Lower lobe of right lung (tissue), 2 donors: ENCODE measurements around the gene DIS3L2. TPM values are rescaled to one million over a fixed set of nuclear protein-coding genes. Genes with fewer than 3 reads are reported as not detected.

Source experiments
- ATAC-seq, 2 donors: fragments of 200-7000 bp; cut with Tn5 transposase; one replicate each; pipeline ENCODE4 v1.9.1; 2020 to 2022; ENCODE audit warnings: mild to moderate bottlenecking in 2 of 2, moderate library complexity in 2 of 2
- DNase-seq: peaks from one replicate; pipeline ENCODE4 v3.0.0-alpha.2; 2020
- H3K27ac ChIP-seq: fragments of 200-600 bp; one replicate; pipeline ENCODE4 v1.8.0; 2022
- H3K27me3 ChIP-seq: fragments of 200-600 bp; one replicate; pipeline ENCODE4 v1.8.0; 2022; ENCODE audit warnings: low read depth
- H3K36me3 ChIP-seq: fragments of 200-600 bp; one replicate; pipeline ENCODE4 v1.8.0; 2022; ENCODE audit warnings: mild to moderate bottlenecking
- H3K4me1 ChIP-seq: fragments of 200-600 bp; one replicate; pipeline ENCODE4 v1.8.0; 2022
- H3K4me3 ChIP-seq: fragments of 200-600 bp; one replicate; pipeline ENCODE4 v1.8.0; 2022; ENCODE audit warnings: mild to moderate bottlenecking
- H3K9me3 ChIP-seq: fragments of 200-600 bp; one replicate; pipeline ENCODE4 v1.8.0; 2022
- intact Hi-C: fragments of 100-400 bp; cut with DNase I; formaldehyde crosslinking; loops from one replicate; pipeline ENCODE4 v1.11.0; 2022
- total RNA-seq: library from RNA; stranded (reverse); fragmentation: NEBNext Ultra II Directional; extraction: Animal tissue kit (Norgen Biotek cat#: 25700); gene quantifications from one replicate; pipeline ENCODE4 v1.2.1, GENCODE V29; 2021
- TF ChIP-seq, protein P1 (sequence below): fragments of 200-600 bp; IDR thresholded peaks from one replicate; pipeline ENCODE4 v1.8.0; 2022; ENCODE audit warnings: antibody characterized with exemption, mild to moderate bottlenecking
- donor health status: DM: no; HTN: yes; CAD: no; lungs with severe emphysema.

The DIS3L2 gene
- total RNA-seq, 1 donor from 2014 or later, result 34.4 TPM

DNA sequence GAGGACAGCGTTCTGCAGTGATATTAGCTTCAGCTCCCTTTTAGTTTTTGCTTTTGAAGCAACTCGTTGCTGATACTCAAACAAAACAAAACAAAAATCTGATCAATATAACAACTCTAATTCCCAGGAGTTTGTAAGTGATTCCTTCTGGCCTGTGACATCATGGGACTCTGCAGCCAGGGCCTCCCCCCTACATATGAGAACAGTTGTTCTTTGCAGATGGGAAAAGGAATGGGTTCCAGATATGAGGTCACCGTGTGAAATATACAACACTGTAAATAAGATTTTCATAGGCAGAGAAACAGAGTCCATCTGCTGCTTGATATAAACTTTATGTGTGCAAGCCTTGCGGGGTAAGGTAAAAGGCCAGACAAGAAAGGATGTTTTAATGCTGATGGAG lies 56.7 kb downstream of the DIS3L2 start:
- no peaks in the 10 kb centered on the region for H3K9me3 ChIP-seq
- DNase-seq (no peak), ATAC-seq (no peak)
- H3K36me3 ChIP-seq, result peaks cover 41% of the 10 kb centered on the region
- H3K27ac ChIP-seq, result no peak overlapping the region
- no peak overlapping the region for H3K4me3 ChIP-seq
- H3K27me3 ChIP-seq, result no peaks in the 10 kb centered on the region
- TF ChIP-seq, protein P1, sequence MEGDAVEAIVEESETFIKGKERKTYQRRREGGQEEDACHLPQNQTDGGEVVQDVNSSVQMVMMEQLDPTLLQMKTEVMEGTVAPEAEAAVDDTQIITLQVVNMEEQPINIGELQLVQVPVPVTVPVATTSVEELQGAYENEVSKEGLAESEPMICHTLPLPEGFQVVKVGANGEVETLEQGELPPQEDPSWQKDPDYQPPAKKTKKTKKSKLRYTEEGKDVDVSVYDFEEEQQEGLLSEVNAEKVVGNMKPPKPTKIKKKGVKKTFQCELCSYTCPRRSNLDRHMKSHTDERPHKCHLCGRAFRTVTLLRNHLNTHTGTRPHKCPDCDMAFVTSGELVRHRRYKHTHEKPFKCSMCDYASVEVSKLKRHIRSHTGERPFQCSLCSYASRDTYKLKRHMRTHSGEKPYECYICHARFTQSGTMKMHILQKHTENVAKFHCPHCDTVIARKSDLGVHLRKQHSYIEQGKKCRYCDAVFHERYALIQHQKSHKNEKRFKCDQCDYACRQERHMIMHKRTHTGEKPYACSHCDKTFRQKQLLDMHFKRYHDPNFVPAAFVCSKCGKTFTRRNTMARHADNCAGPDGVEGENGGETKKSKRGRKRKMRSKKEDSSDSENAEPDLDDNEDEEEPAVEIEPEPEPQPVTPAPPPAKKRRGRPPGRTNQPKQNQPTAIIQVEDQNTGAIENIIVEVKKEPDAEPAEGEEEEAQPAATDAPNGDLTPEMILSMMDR, result no peak
- peaks cover 7% of the 10 kb centered on the region for H3K4me1 ChIP-seq
- intact Hi-C loops, result no loop called here

- ATAC-seq (no peak), DNase-seq (no peak)
- Histone ChIP-seq H3K27me3 (no peaks in the 10 kb centered on the region), H3K36me3 (peaks cover 53% of the 10 kb centered on the region), H3K4me3 (no peak overlapping the region), H3K4me1 (no peaks in the 10 kb centered on the region), H3K9me3 (no peaks in the 10 kb centered on the region), H3K27ac (no peak overlapping the region)
- intact Hi-C loops, result no loop called here
- TF ChIP-seq, protein P1, result no peak
These were observed 61.2 kb downstream of the DIS3L2 start for GRCh38 chr2:232022718-232023117.

GRCh38 chr2:232023426-232023825 lies 61.9 kb downstream of the DIS3L2 start:
- Histone ChIP-seq H3K36me3 (peaks cover 48% of the 10 kb centered on the region), H3K4me3 (no peak overlapping the region), H3K27me3 (no peaks in the 10 kb centered on the region), H3K4me1 (no peaks in the 10 kb centered on the region), H3K9me3 (no peaks in the 10 kb centered on the region), H3K27ac (no peak overlapping the region)
- intact Hi-C loops, result no loop called here
- TF ChIP-seq, protein P1, result no peak
- no peak for DNase-seq
- ATAC-seq, result no peak

DNA sequence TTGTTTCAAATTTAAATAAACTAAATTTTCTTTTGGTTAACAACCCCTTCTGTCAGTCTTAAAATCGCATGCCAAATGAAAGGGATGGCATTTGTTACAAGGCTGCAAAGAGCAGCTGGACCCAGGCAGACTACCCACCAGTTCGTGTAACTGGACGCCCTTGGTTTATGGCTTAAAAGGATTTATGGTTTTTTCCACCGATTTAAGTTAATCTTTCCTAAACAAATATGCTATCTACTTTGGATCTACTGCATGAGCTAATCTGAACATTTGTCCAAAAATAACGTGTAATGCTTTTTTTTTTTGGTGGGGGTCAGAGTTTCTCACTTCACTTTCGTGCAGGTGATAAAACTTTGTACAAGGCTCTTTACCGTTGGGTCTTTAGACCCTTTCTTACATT lies 62.9 kb downstream of the DIS3L2 start:
- Histone ChIP-seq H3K27ac (no peak overlapping the region), H3K4me3 (no peak overlapping the region), H3K27me3 (no peaks in the 10 kb centered on the region), H3K36me3 (peaks cover 47% of the 10 kb centered on the region), H3K4me1 (no peaks in the 10 kb centered on the region), H3K9me3 (no peaks in the 10 kb centered on the region)
- DNase-seq, result no peak
- intact Hi-C loops, result no loop called here
- no peak for ATAC-seq
- TF ChIP-seq, protein P1, result no peak

GRCh38 chr2:232026910-232027309 lies 65.4 kb downstream of the DIS3L2 start:
- intact Hi-C loops, result no loop called here
- H3K36me3 ChIP-seq, result peaks cover 59% of the 10 kb centered on the region

More at GRCh38 chr2:232026910-232027309, 65.4 kb downstream of the DIS3L2 start:
- no peak for DNase-seq
- TF ChIP-seq, protein P1, result no peak
- H3K27ac ChIP-seq, result no peak overlapping the region
- H3K4me1 ChIP-seq, result no peaks in the 10 kb centered on the region
- no peaks in the 10 kb centered on the region for H3K9me3 ChIP-seq
- H3K27me3 ChIP-seq, result no peaks in the 10 kb centered on the region
- H3K4me3 ChIP-seq, result no peak overlapping the region
- no peak for ATAC-seq
